ENCODE measurements around the gene MRPL57.
A peak's percentile ranks its signal among the peaks of the same experiment; 100 is the strongest.
"Not testable (repeated sequence)": the region's sequence is repeated elsewhere in the genome, so short reads cannot be mapped to it uniquely, and the experiment has no call there.

MRPL57 gene

GRCh38 chr13:21176215-21176981 lies at the start of gene MRPL57, which contains the start of gene SKA3:
MRPL57 (plus strand) TSS chr13:21176658; CDS start chr13:21176917, 259 bp downstream.
SKA3 (minus strand) TSS chr13:21176552; CDS start chr13:21176477, 75 bp downstream.
- peak; percentile 85 to 92 for DNase-seq (ENCODE audit: extremely low read depth in 1 of 2, low read depth in 1 of 2)

GRCh38 chr13:21130116-21130515 lies 46.3 kb upstream of the MRPL57 start:
- no peak for DNase-seq (ENCODE audit: extremely low read depth in 1 of 2, low read depth in 1 of 2)

- DNase-seq (ENCODE audit: extremely low read depth in 1 of 2, low read depth in 1 of 2): no peak
These were observed 43.4 kb upstream of the MRPL57 start for GRCh38 chr13:21133077-21133476.

GRCh38 chr13:21134475-21134874 lies 42.0 kb upstream of the MRPL57 start:
- no peak for DNase-seq (ENCODE audit: extremely low read depth in 1 of 2, low read depth in 1 of 2)

GRCh38 chr13:21135833-21136232 lies 40.6 kb upstream of the MRPL57 start:
- DNase-seq (ENCODE audit: extremely low read depth in 1 of 2, low read depth in 1 of 2): not testable (repeated sequence)

- DNase-seq (ENCODE audit: extremely low read depth in 1 of 2, low read depth in 1 of 2): no peak
These were observed 38.8 kb upstream of the MRPL57 start for GRCh38 chr13:21137696-21138095.

- no peak for DNase-seq (ENCODE audit: extremely low read depth in 1 of 2, low read depth in 1 of 2)
These were observed 37.9 kb upstream of the MRPL57 start for GRCh38 chr13:21138561-21138960.

GRCh38 chr13:21139374-21139773 lies 37.1 kb upstream of the MRPL57 start:
- no peak for DNase-seq (ENCODE audit: extremely low read depth in 1 of 2, low read depth in 1 of 2)

- DNase-seq (ENCODE audit: extremely low read depth in 1 of 2, low read depth in 1 of 2): no peak
These were observed 33.7 kb upstream of the MRPL57 start for GRCh38 chr13:21142766-21143165.

- DNase-seq (ENCODE audit: extremely low read depth in 1 of 2, low read depth in 1 of 2): no peak
These were observed 28.6 kb upstream of the MRPL57 start for GRCh38 chr13:21147827-21148226.

GRCh38 chr13:21148557-21149258 lies 27.8 kb upstream of the MRPL57 start:
- no peak for DNase-seq (ENCODE audit: extremely low read depth in 1 of 2, low read depth in 1 of 2)

- DNase-seq (ENCODE audit: extremely low read depth in 1 of 2, low read depth in 1 of 2): no peak
These were observed 26.9 kb upstream of the MRPL57 start for GRCh38 chr13:21149568-21149967.

- DNase-seq (ENCODE audit: extremely low read depth in 1 of 2, low read depth in 1 of 2): no peak
These were observed 26.4 kb upstream of the MRPL57 start for GRCh38 chr13:21150013-21150412.

- no peak for DNase-seq (ENCODE audit: extremely low read depth in 1 of 2, low read depth in 1 of 2)
These were observed 24.1 kb upstream of the MRPL57 start for GRCh38 chr13:21152251-21152899.

GRCh38 chr13:21164631-21165030 lies 11.8 kb upstream of the MRPL57 start:
- no peak for DNase-seq (ENCODE audit: extremely low read depth in 1 of 2, low read depth in 1 of 2)

- not testable (repeated sequence) for DNase-seq (ENCODE audit: extremely low read depth in 1 of 2, low read depth in 1 of 2)
These were observed 10.9 kb upstream of the MRPL57 start for GRCh38 chr13:21165606-21166005.

- DNase-seq (ENCODE audit: extremely low read depth in 1 of 2, low read depth in 1 of 2): no peak
These were observed 5.0 kb upstream of the MRPL57 start for GRCh38 chr13:21171420-21171819.

GRCh38 chr13:21173767-21174166 lies 2.7 kb upstream of the MRPL57 start:
- not testable (repeated sequence) for DNase-seq (ENCODE audit: extremely low read depth in 1 of 2, low read depth in 1 of 2)

GRCh38 chr13:21175656-21176214 lies 723 bp upstream of the MRPL57 start:
- no peak for DNase-seq (ENCODE audit: extremely low read depth in 1 of 2, low read depth in 1 of 2)

GRCh38 chr13:21176982-21177284 lies 475 bp downstream of the MRPL57 start:
- peak in 1 of 2 donors; percentile 13 for DNase-seq (ENCODE audit: extremely low read depth in 1 of 2, low read depth in 1 of 2)

- no peak for DNase-seq (ENCODE audit: extremely low read depth in 1 of 2, low read depth in 1 of 2)
These were observed 5.2 kb downstream of the MRPL57 start for GRCh38 chr13:21181671-21182070.
